Bone marrow (tissue), 2 donors: ENCODE data around the gene LRP1.

ENCODE experiments used
- DNase-seq, 2 donors: peaks; one replicate each; lab custom pipeline; 2025; lab: John Stamatoyannopoulos, UW

Gene LRP1

GRCh38 chr12:57193706-57194245 is 65.5 kb downstream of the LRP1 start:
- DNase-seq, result no peak

GRCh38 chr12:57194253-57194652 is 66.0 kb downstream of the LRP1 start:
- DNase-seq, result no peak

DNA sequence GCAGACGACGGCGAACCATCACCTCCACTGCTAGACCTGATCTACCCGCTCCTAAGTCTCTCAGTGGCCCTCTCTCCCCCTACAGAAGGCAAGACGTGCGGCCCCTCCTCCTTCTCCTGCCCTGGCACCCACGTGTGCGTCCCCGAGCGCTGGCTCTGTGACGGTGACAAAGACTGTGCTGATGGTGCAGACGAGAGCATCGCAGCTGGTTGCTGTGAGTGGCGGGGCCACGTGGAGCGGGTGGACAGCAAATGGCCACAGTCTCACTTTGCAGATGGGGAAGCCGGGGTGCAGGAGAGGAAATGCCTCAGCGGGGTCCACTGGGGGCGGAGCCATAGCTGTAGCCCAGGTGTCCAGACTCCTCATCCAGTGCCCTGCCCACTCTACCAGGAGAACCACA is 66.9 kb downstream of the LRP1 start:
- no peak for DNase-seq

DNA sequence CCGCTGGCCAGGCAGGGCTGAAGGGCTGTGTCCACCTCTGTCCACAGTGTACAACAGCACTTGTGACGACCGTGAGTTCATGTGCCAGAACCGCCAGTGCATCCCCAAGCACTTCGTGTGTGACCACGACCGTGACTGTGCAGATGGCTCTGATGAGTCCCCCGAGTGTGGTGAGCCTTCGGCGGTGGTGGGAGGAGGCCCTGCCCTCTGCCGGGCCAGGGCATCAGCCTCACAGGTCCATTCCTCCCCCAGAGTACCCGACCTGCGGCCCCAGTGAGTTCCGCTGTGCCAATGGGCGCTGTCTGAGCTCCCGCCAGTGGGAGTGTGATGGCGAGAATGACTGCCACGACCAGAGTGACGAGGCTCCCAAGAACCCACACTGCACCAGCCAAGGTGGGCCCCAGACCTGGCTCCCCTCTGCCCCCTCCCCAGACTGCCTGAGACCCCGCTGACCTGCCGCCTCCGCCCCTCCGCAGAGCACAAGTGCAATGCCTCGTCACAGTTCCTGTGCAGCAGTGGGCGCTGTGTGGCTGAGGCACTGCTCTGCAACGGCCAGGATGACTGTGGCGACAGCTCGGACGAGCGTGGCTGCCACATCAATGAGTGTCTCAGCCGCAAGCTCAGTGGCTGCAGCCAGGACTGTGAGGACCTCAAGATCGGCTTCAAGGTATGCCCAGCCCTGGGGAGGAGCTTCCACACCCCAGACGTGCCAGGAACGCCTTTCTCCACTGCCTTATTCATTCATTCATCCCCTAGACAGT is 67.5 kb downstream of the LRP1 start:
- no peak for DNase-seq

- DNase-seq, result no peak
Measured at GRCh38 chr12:57196439-57196838, 68.2 kb downstream of the LRP1 start.

DNA sequence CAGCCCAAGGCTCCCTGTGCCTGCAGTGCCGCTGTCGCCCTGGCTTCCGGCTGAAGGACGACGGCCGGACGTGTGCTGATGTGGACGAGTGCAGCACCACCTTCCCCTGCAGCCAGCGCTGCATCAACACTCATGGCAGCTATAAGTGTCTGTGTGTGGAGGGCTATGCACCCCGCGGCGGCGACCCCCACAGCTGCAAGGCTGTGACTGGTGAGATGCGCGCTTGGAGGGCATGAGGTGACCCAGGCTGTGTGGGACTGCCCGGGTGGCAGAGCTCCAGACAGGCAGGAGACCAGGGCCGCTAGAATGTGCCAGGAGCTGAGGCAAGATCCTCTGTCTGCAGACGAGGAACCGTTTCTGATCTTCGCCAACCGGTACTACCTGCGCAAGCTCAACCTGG is 68.7 kb downstream of the LRP1 start:
- no peak for DNase-seq

- no peak for DNase-seq
Measured at GRCh38 chr12:57198329-57198728, 70.0 kb downstream of the LRP1 start.

GRCh38 chr12:57199191-57199590 is 70.9 kb downstream of the LRP1 start:
- no peak for DNase-seq

DNA sequence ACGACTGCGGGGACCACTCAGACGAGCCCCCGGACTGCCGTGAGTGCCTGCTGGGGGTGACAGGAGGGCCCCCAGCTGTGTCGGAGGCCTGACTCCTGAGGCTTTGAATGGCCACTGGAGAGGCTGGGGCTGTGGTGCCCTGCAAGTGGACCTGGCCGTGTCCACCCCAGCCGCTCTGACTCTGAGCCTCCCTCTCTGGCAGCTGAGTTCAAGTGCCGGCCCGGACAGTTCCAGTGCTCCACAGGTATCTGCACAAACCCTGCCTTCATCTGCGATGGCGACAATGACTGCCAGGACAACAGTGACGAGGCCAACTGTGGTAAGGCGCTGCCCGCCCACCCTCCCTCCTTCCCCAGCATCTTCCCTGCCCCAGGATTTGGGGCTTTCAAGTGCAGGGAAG is 72.2 kb downstream of the LRP1 start:
- no peak for DNase-seq

GRCh38 chr12:57201219-57201618 is 72.9 kb downstream of the LRP1 start:
- no peak for DNase-seq

DNA sequence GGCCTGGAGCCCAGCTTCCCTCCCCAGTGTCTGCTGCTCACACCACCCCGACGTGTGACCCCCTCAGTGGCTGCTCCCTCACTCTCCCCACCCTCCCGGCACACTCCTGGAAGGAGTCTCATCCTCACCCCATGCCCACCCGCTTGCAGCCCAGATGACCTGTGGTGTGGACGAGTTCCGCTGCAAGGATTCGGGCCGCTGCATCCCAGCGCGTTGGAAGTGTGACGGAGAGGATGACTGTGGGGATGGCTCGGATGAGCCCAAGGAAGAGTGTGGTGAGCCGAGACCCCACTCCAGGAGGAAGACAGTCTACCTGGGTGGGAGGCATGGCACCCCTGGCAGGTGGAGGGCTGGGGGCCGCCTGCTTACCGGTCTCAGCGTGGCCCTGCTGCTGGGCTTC is 73.3 kb downstream of the LRP1 start:
- no peak for DNase-seq

DNA sequence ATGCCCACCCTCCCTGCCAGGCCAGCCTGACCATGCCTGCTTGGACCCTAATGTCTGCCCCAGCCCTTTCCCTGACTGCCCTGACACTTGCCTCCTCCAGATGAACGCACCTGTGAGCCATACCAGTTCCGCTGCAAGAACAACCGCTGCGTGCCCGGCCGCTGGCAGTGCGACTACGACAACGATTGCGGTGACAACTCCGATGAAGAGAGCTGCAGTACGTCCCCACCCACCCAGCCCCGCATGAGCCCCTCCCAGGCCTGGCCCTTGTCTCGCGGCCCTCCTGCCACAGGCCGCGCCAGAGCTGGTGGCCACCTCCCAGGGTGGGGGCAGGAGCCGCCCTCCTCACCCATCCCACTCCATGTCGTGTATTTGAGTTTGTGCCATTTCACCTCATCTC is 74.0 kb downstream of the LRP1 start:
- DNase-seq, result no peak

GRCh38 chr12:57203201-57203600 is 74.9 kb downstream of the LRP1 start:
- no peak for DNase-seq

DNA sequence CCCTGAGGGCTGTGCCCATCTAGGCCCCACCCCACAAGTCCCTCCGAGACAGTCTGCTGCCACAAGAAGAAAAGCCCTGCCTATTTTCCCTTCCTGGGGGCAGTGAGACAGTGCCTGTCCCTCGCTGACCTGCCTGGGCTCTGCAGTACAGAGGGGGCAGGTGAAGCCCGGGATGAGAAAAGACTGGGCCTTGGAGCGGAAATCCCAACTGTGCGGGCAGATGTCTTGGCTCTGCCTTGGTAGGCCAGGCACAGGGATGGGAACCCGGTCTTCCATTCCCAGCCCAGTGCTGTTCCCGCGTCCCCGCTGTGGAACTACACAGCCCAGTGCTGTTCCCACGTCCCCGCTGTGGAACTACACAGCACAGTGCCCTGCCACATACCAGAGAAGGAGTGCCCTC is 75.5 kb downstream of the LRP1 start:
- no peak for DNase-seq

DNA sequence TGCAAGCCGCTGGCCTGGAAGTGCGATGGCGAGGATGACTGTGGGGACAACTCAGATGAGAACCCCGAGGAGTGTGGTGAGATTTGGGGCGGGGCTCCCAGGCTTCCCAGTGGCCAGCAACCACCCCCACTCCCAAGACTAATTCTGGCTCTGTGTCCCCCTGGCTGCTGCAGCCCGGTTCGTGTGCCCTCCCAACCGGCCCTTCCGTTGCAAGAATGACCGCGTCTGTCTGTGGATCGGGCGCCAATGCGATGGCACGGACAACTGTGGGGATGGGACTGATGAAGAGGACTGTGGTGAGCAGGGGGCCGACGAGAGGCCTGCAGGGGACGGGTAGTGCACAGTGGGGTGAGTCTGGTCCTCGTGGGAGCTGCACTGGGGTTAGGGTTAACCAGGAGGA is 76.2 kb downstream of the LRP1 start:
- no peak for DNase-seq

DNA sequence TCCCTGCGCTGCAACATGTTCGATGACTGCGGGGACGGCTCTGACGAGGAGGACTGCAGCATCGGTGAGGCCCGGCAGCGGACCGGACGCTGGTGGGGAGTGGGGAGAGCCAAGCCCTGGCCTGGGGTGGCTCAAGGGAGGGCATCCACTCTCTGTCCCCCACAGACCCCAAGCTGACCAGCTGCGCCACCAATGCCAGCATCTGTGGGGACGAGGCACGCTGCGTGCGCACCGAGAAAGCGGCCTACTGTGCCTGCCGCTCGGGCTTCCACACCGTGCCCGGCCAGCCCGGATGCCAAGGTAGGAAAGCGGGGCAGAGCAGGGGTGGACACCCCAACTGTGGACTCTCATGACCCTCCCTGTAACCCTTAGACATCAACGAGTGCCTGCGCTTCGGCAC is 76.9 kb downstream of the LRP1 start:
- DNase-seq, result no peak

DNA sequence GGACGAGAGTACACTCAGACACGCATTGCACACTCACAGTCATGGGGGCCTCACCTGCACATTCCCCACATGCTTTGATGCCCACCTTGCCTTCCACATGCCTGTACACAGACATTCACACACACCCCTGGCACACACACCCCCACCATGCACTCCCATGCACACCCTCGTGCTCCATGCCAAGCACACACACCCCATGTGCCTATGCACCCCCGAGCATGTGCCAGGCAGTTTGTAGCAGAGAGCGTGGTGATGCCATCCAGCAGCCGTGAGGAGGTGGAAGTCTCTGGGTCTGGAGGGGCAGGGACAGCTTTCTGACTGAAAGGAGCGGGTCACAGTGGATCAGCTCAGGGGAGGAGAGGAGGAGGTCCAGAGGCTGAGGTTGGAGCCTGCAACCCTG is 77.6 kb downstream of the LRP1 start:
- no peak for DNase-seq

DNA sequence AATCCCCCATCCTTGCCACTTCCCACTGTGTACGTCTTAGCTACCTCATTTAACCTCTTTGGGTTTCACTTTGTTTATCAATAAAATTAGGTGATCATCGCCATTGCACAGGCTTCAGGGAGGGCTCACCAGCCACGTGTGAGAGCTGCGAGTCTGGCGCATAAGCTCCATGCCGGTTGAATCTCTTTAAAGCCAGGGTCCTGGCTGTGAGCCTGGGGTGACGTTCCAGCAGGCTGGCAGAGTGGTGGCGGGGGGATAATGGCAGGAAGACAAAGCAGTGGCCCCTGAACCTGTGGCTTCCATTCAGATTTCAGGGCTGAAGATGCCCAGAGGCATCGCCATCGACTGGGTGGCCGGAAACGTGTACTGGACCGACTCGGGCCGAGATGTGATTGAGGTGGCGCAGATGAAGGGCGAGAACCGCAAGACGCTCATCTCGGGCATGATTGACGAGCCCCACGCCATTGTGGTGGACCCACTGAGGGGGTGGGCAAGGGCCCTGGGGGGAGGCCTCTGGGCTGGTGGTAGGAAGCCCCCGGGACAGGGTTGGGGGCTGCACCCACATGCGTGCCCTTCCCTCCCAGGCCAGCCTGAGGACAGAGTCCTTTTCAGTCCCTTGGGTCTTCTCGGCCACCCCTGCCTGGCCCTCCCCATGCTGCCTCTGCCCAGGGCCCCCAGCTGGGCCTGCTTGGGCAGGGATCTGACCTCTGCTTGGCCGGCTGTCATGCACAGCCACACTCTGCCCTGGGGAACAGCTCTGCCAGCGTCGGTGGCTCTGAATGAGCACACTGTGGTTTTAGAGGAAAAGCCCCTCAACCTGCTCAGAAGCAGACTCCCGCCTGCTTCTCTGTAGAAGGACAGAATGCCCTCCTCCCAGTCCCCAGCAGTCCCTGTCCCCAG is 79.7 kb downstream of the LRP1 start:
- no peak for DNase-seq

GRCh38 chr12:57208631-57209282 is 80.5 kb downstream of the LRP1 start:
- DNase-seq, result no peak

- no peak for DNase-seq
Measured at GRCh38 chr12:57209916-57210315, 81.6 kb downstream of the LRP1 start.

DNA sequence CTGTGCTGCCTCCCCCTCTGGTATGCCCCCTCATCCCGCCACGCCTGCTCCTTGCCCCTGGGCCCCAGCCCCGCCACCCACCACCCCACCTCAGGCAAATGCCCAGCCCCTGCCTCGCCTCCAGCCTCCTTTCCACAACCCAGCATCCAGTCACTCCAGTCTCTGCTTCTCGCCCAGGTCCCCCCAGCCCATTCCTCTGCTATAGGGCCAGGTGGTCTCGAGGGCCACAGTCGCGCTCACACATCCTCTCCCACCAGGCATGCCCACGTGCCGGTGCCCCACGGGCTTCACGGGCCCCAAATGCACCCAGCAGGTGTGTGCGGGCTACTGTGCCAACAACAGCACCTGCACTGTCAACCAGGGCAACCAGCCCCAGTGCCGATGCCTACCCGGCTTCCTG is 82.2 kb downstream of the LRP1 start:
- no peak for DNase-seq

- no peak for DNase-seq
Measured at GRCh38 chr12:57210926-57211692, 82.8 kb downstream of the LRP1 start.
